Heart left ventricle (tissue), 13 donors: ENCODE measurements around the gene PNPLA2.

Source experiments
- CTCF ChIP-seq, 12 donors: fragments of 200-600 bp; sonication (generic) in 4 of 12; IDR thresholded peaks; one replicate each; pipeline versions ENCODE4 v1.5.0 to v1.8.0; 2018 to 2022; ENCODE audit warnings: antibody characterized with exemption in 12 of 12, mild to moderate bottlenecking in 5 of 12
- POLR2A ChIP-seq, 2 donors: fragments of 450-650 bp; IDR thresholded peaks; one replicate each; pipeline ENCODE4 v1.6.1; 2017; ENCODE audit warnings: antibody characterized with exemption in 2 of 2, mild to moderate bottlenecking in 2 of 2, moderate library complexity in 2 of 2
- donor health status: ischemic (EF 13 %, LVEDD 7.1; RV severe dilation, severe dysfunction).
- donor health status: DM: no; HTN: yes; CAD: no.
- donor health status: DM: no; HTN: no; CAD: no.
- donor health status: ischemic (EF 25% LVEDD 6.9; RV normal size, moderate dysfunction).
- donor health status: ischemic (EF 25% LVEDD 5.7; RV mildly dilated, moderate dysfunction).
- donor health status: ischemic (EF 35%, LVEDD 5.7; RV mildly dilated, moderate dysfunction).
- donor health status: nonischemic (EF 11% LVEDD 7.7; RV severe dilation, severe dysfunction).
- donor health status: DM: yes; HTN: yes; CAD: no.
- donor health status: PGD.
- donor health status: ischemic (EF 29% LVEDD 5.4; RV normal size, mild dysfunction).
- donor health status: nonischemic (EF 23%, LVEDD 6.1; RV moderate dilation, normal function).

- TF ChIP-seq POLR2A (IDR thresholded peaks at IDR 0.05) = no peak
- TF ChIP-seq CTCF (IDR thresholded peaks at IDR 0.05) = no peak
Observed at GRCh38 chr11:803467-803742, 15.3 kb upstream of the PNPLA2 start.
